ENCODE results near the gene ZFAND5. TPM values are rescaled to one million over a fixed set of nuclear protein-coding genes. Genes with fewer than 3 reads are reported as not detected.

ZFAND5 gene
- 38.0 and 47.8 TPM in 2 replicates for total RNA-seq

GRCh38 chr9:72364679-72365524 lies at the start of gene ZFAND5:
TSS of gene ZFAND5 (minus strand) at chr9:72365208. CDS start at chr9:72360778, 4,430 bp downstream.

Other genes with a start within 250 kb of the ZFAND5 start
- gene GDA, start 215.8 kb downstream of the ZFAND5 start, total RNA-seq = 0.21 and 0.33 TPM in 2 replicates
- 0.14 TPM in 1 of 2 replicates, not detected in the other for gene TMC1, start 156.4 kb upstream of the ZFAND5 start, total RNA-seq

Measured in airway epithelial cell (primary cell).